HuH-7 (cell line): ENCODE results near the gene SF3B5.
A peak's percentile ranks its signal among the peaks of the same experiment; 100 is the strongest.
"Not testable (repeated sequence)": the region's sequence is repeated elsewhere in the genome, so short reads cannot be mapped to it uniquely, and the experiment has no call there.

Source experiments
- DNase-seq: peaks from one replicate; pipeline ENCODE4 v3.0.0; 2011; ENCODE audit warnings: low spot score

SF3B5 gene

GRCh38 chr6:144063744-144064401 lies 31.5 kb downstream of the SF3B5 start:
- peak; percentile 95 for DNase-seq

GRCh38 chr6:144063246-144063743 lies 32.1 kb downstream of the SF3B5 start:
- peak; percentile 39 for DNase-seq

GRCh38 chr6:144062786-144063185 lies 32.6 kb downstream of the SF3B5 start:
- no peak for DNase-seq

- DNase-seq = no peak
Observed at GRCh38 chr6:144059139-144059538, 36.2 kb downstream of the SF3B5 start.

- no peak for DNase-seq
Observed at GRCh38 chr6:144055121-144055931, 40.0 kb downstream of the SF3B5 start.

GRCh38 chr6:144053601-144054000 lies 41.8 kb downstream of the SF3B5 start:
- DNase-seq = no peak

GRCh38 chr6:144052488-144052887 lies 42.9 kb downstream of the SF3B5 start:
- DNase-seq = no peak

GRCh38 chr6:144049386-144049785 lies 46.0 kb downstream of the SF3B5 start:
- DNase-seq = no peak

GRCh38 chr6:144047688-144048087 lies 47.7 kb downstream of the SF3B5 start:
- DNase-seq = no peak

- not testable (repeated sequence) for DNase-seq
Observed at GRCh38 chr6:144046672-144047071, 48.7 kb downstream of the SF3B5 start.

- DNase-seq = not testable (repeated sequence)
Observed at GRCh38 chr6:144044989-144045388, 50.4 kb downstream of the SF3B5 start.
